ENCODE data around the gene HADHB.

HADHB gene

GRCh38 chr2:26241928-26242436 is 2.8 kb upstream of the HADHB start:
- no peak overlapping the region for H3K4me3 ChIP-seq (ENCODE audit: control insufficient read depth, low read depth, low read length)
- no peak for TF ChIP-seq CTCF (IDR thresholded peaks at IDR 0.05; ENCODE audit: control insufficient read depth, insufficient read depth, low read depth, low read length, missing control alignments)

GRCh38 chr2:26243470-26244308 is 1.1 kb upstream of the HADHB start:
- DNase-seq (ENCODE audit: low read depth) = no peak
- H3K4me3 ChIP-seq (ENCODE audit: control insufficient read depth, low read depth, low read length) = peak overlapping the region; percentile 100
- TF ChIP-seq CTCF (IDR thresholded peaks at IDR 0.05; ENCODE audit: control insufficient read depth, insufficient read depth, low read depth, low read length, missing control alignments) = no peak

More at GRCh38 chr2:26241928-26242436, 2.8 kb upstream of the HADHB start:
- DNase-seq (ENCODE audit: low read depth) = no peak

- no peak for DNase-seq (ENCODE audit: low read depth)
- H3K4me3 ChIP-seq (ENCODE audit: control insufficient read depth, low read depth, low read length) = peak overlapping the region; percentile 100
- TF ChIP-seq CTCF (IDR thresholded peaks at IDR 0.05; ENCODE audit: control insufficient read depth, insufficient read depth, low read depth, low read length, missing control alignments) = no peak
Observed at GRCh38 chr2:26245231-26245732, 543 bp downstream of the HADHB start.

GRCh38 chr2:26245810-26246209 is 1.1 kb downstream of the HADHB start:
- TF ChIP-seq CTCF (IDR thresholded peaks at IDR 0.05; ENCODE audit: control insufficient read depth, insufficient read depth, low read depth, low read length, missing control alignments) = no peak
- H3K4me3 ChIP-seq (ENCODE audit: control insufficient read depth, low read depth, low read length) = peak overlapping the region; percentile 100
- DNase-seq (ENCODE audit: low read depth) = no peak

- TF ChIP-seq CTCF (IDR thresholded peaks at IDR 0.05; ENCODE audit: control insufficient read depth, insufficient read depth, low read depth, low read length, missing control alignments) = no peak
- peak; percentile 80 for DNase-seq (ENCODE audit: low read depth)
- no peak overlapping the region for H3K4me3 ChIP-seq (ENCODE audit: control insufficient read depth, low read depth, low read length)
Observed at GRCh38 chr2:26246818-26247217, 2.1 kb downstream of the HADHB start.

GRCh38 chr2:26249625-26250024 is 4.9 kb downstream of the HADHB start:
- TF ChIP-seq CTCF (IDR thresholded peaks at IDR 0.05; ENCODE audit: control insufficient read depth, insufficient read depth, low read depth, low read length, missing control alignments) = no peak
- H3K4me3 ChIP-seq (ENCODE audit: control insufficient read depth, low read depth, low read length) = no peak overlapping the region
- no peak for DNase-seq (ENCODE audit: low read depth)
